Erythroblast (primary cell): ENCODE results near the gene UAP1L1.
"Not testable (repeated sequence)": the region's sequence is repeated elsewhere in the genome, so short reads cannot be mapped to it uniquely, and the experiment has no call there.

Experiments
- DNase-seq, 2 experiments: peaks; one replicate each; lab custom pipeline; 2025; lab: John Stamatoyannopoulos, UW
- GATA1 ChIP-seq: IDR thresholded peaks from 2 replicates; pipeline ENCODE4 v1.6.1; 2011; ENCODE audit warnings: low read depth, mild to moderate bottlenecking, control low read depth, low read length, moderate library complexity
- POLR2A ChIP-seq: IDR thresholded peaks from 2 replicates; pipeline ENCODE4 v1.6.1; 2011; ENCODE audit warnings: mild to moderate bottlenecking, low read length

Gene UAP1L1

DNA sequence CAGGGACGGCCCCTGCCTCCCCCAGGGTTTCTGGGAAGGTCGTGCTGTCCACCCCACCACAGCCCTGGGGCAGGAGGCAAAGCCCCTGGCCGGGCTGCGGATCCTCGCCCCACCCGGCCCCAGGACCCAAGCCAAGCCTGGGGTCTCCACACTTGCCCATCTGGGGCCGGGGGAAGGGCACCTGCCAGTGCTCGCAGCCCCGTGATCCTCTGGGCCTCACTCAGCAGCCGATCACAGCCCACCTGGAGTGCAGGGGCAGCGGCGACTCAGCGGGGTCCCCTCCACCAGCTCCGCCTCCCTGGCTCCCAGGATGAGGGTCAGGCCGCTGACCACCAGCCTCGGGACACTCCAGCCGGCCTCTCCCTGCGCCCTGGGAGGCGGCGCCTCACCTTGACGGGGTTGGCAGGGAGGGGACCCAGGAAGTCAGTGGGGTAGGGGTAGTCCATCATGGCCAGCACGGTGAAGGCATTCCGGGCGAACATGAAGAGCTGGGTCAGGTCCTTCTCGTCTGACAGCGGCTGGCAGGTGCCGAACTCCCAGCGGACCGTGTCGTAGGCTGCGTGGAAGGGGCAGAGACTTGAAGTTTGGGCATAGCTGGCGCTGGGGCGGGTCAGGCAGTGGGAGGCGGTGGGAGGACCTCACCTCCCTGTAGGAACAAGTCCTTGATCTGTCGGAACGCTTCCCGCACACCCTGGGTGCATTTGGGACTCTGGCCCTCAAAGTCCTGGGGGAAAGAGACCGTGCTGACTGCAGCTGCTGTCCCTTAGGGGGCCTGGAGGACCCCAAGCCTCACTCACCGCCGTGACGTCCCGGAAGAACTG lies 35.5 kb downstream of the UAP1L1 start:
- DNase-seq: no peak
- TF ChIP-seq POLR2A (no peak), GATA1 (no peak)

DNA sequence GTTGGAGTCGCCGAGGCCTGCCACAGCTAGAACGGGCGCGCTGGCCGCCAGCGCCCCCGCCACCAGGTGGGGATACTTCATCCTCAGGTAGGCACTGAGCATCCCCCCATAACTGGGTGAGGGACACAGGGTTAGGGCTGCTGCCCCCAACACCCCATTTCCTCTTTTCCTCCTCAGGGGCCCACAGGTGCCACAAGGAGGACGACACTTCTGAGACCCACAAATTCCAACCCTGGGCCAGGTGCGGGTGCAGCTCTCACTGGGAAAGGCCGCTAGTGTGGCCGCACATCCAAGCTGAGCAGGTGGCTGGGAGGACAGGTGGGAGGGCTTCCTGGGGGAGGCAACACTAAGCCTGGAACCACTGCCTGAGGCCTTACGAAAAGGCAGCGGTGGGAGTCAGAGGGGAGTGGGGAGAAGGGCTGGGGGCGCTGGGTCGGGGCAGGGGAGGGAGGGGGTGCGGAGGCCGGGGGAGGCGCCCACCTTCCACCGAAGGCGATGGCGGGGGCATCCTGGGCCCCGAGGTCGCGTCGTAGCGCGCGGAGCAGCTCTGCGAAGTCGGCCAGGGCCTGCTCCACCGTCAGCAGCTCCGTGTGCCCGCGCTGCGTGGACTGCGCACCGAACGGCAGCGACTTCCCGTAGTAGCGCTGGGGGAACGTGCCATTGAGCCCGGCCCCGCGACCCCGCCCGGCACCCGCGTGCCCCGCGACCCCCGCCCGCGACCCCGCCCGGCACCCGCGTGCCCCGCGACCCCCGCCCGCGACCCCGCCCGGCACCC lies 36.3 kb downstream of the UAP1L1 start:
- TF ChIP-seq POLR2A (no peak), GATA1 (no peak)

DNA sequence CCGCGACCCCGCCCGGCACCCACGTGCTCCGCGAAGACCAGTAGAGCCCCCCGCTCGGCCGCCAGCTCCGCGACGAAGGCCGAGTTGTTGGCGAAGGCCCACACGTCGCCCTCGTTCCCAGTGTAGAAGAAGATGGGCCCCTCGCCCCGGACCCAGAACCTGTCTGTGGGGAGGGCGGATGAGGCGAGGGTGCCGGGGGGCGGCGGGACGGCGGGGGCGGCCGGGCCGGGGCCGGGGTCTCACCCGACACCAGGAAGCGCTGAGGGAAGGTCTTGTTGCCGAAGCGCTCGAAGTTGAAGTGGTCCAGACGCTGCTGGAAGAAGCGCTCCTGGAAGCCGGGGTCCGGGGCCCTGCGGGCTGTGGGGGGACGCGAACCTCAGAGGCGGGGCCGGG lies 36.9 kb downstream of the UAP1L1 start:
- peak; percentile 54 to 58 for DNase-seq
- TF ChIP-seq POLR2A: no peak
- no peak for TF ChIP-seq GATA1

More for the DNA sequence above, 36.3 kb downstream of the UAP1L1 start:
- peak; percentile 46 to 48 for DNase-seq

DNA sequence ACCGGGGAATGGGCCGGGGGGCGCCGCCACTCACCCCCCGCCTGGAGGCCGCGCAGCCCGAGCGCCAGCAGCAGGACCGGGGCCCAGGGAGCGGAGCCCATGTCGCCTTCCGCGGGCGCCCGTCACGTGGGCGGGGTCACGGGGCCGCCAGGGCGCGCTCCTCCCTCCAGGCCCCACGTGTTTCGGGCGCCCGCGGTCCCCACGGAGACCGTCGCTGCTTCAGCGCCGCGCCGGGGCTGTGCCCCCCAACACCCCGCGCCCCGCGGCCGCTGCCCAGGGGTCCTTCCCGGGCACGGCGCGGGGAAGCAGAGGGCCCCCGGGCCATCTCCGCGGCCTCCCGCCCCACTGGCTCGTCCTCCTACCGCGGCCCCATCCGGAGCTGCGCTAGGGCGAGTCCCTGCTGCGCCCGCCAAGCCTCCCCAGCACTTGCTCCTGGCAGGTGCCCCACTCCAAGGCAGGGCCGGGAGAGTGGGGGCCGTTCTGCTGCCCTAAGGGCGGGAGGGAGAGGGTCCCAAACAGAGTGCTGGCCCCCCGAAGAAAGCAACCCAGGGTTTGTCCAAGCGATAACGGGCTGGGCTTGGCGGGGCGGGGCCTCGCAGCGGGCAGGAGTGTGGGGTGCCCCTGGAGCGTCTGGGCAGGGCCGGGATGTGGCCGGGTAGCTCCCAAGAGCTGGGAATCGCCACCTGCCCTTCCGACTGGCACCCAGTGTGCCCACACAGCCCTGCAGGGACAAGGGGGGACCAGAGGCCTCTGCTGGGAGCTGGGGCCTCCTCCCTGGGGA lies 37.5 kb downstream of the UAP1L1 start, which contains the start of gene DPP7:
Gene DPP7, minus strand, starts transcription at position 121 of the 781 bp plus-strand sequence. Its CDS starts 20 bp downstream, at position 101.
- TF ChIP-seq POLR2A: peak; percentile 30
- TF ChIP-seq GATA1: no peak

DNA sequence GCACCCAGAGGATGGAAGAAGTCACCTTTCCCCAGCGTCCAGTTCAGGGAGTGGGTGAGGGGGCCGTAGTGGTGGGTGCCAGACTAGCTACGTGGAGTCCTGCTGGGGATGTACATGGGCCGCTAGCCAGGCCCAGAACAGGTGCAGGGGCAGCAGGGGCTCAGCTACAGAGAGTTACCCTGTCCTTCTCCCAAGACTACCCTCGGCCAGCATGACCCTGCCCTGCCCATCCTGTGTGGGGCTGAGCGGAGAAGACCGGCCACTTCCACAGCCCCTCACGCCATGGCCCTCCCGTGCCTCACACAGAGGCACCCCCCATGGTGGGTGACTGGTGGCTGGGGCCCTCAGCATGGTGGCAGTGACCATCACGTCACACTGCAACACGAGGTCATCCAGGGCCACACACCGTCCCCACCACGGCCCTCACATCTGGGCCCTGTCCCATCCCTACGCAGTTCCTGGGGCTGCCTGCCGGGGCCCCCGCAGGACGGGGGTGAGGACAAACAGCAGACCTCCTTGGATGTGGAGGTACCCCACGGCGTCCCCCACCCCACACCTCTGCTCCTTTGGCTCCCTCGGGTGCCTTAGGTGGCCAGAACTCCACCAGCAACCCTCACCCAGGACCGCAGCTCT lies 38.2 kb downstream of the UAP1L1 start:
- DNase-seq: no peak
- TF ChIP-seq GATA1 (no peak), POLR2A (no peak)

More for the DNA sequence above, 37.5 kb downstream of the UAP1L1 start, which contains the start of gene DPP7:
- DNase-seq: peak; percentile 83 to 86

DNA sequence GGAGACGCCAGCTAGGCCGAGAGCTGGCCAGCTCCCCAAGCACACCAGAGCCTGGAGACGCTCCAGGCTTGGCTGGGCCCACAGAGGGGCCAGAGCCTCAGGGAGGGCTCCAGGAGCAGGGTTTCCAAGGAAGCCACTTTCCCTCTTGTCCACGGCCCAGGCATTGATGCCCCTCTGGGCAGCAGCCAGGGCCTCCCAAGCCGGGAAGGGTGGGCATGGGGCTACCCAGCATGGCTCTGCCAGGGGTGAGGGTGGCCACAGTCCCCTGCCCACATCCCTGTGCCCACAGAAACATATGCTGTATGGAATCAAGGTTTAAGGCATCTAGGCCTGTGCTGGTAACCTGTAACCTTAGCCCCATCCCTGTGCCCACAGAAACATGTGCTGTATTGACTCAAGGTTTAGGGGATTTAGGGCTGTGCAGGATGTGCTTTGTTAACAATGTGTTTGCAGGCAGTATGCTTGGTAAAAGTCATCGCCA lies 38.8 kb downstream of the UAP1L1 start:
- no peak for TF ChIP-seq GATA1
- no peak for TF ChIP-seq POLR2A
- no peak for DNase-seq

DNA sequence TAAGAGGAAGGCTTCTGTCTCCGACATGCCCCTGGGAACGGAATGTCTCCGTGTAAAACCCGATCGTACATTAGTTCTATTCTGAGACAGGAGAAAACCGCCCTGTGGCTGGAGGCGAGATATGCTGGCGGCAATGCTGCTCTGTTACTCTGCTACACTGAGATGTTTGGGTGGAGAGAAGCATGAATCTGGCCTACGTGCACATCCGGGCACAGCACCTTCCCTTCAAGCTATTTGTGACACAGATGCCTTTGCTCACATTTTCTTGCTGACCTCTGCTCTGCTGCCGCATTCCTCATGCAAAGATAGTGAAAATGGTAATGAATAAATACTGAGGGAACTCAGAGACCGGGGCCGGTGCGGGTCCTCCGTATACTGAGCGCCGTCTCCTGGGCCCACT lies 39.4 kb downstream of the UAP1L1 start:
- TF ChIP-seq GATA1 (no peak), POLR2A (no peak)
- no peak for DNase-seq

DNA sequence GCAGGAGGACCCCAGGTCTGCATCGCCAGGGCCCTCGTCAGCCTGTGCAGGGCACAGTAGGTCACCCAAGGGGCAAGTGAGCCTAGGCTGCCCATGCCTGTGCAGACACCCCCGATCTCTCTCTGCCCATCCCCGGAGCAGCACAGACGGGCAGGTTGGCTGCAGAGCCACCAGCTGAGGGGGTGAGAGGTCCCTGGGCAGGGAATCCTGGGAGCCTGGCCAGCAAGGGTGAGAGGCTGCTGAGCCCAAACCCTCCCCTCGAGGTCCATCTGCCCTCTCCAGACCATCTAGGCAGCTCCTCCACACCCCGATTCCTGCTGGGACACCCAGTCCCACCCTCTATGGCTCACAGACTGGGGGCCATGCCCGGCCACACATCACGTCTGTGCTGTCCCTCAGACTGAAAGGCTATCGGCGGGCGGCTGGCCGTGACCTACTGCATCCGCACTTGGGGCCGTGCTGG lies 40.0 kb downstream of the UAP1L1 start:
- DNase-seq: no peak
- TF ChIP-seq GATA1 (no peak), POLR2A (no peak)

DNA sequence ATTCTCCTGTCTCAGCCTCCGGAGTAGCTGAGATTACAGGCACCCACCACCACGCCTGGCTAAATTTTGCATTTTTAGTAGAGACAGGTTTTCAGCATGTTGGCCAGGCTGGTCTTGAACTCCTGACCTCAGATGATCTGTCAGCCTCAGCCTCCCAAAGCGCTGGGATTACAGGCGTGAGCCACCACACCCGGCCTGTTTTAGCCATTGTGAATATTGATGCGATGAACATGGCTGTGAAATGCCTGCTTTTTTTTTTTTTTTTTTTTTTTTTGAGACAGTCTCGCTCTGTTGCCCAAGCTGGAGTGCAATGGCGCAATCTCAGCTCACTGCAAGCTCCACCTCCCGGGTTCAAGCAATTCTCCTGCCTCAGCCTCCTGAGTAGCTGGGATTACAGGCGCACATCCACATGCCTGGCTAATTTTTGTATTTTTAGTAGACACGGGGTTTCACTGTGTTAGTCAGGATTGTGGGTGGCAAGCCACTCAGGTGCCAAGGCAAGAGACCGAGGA lies 40.8 kb downstream of the UAP1L1 start:
- not testable (repeated sequence) for DNase-seq

DNA sequence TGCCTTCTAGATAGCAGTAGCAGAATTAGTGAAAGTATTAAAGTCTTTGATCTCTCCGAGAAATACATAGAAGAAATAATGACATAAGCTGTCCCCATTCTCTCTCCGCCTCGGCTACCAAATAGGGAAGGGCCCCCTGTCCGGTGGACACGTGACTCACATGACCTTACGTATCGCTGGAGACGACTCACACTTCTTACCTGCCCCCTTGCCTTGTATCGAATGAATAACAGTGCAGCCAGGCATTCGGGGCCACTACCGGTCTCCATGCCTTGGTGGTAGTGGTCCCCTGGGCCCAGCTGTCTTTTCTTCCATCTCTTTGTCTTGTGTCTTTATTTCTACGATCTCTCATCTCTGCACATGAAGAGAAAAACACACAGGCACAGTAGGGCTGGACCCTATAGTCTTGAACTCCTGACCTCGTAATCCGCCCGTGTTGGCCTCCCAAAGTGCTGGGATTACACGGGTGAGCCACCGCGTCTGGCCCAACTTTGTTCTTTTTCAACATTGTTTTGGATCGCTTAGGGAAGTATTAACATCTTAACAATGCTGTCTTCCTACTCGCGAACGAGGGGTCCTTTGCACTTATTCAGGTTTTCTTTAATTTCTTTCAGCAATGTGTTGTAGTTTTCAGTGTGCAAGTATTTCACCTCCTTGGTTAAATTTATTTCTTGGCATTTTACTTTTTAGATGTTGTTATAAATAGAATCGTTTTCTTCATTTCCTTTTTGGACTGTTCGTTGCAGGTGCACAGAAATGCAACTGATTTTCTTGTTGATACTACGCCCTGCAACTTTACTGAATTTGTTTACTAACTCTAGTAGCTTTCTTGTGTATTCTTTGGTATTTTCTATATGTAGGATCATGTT lies 44.8 kb downstream of the UAP1L1 start:
- not testable (repeated sequence) for DNase-seq

DNA sequence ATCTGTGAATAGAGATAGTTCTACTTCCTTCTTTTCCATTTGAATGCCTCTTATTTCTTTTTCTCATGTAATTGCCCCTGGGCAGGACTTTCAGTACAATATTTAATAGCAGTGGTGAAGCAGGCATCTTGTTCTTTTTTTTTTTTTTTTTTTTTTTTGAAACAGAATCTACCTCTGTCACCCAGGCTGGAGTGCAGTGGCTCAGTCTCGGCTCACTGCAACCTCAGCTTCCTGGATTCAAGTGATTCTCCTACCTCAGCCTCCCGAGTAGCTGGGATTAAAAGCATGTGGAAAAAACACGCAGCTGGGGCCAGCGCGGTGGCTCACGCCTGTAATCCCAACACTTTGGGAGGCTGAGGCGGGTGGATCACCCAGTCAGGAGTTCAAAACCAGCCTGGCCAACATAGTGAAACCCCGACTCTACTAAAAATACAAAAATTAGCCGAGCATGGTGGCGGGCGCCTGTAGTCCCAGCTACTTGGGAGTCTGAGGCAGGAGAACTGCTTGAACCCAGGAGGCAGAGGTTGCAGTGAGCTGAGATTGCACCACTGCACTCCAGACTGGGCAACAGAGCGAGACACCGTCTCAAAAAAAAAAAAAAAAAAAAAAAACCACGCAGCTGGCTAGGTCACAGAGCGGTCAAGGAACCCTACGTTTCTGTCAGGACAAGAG lies 45.6 kb downstream of the UAP1L1 start:
- not testable (repeated sequence) for DNase-seq

DNA sequence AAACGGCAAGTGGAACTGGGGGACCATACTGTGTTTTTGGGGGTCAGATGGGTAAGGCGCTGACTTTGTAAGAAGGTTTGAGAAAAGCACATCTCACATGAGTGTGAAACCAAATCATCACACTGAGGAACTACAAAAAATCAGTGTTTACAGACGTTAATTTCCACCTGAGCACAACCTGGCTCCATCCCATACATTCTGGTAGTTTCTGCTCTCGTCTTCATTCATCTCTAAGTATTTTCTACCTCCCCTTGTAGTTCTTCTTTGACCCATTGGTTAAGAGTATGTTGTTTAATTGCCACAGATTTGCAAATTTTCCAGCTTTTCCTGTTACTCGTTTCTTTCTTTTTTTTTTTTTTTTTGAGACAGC lies 46.1 kb downstream of the UAP1L1 start:
- no peak for DNase-seq
- no peak for TF ChIP-seq GATA1
- no peak for TF ChIP-seq POLR2A

DNA sequence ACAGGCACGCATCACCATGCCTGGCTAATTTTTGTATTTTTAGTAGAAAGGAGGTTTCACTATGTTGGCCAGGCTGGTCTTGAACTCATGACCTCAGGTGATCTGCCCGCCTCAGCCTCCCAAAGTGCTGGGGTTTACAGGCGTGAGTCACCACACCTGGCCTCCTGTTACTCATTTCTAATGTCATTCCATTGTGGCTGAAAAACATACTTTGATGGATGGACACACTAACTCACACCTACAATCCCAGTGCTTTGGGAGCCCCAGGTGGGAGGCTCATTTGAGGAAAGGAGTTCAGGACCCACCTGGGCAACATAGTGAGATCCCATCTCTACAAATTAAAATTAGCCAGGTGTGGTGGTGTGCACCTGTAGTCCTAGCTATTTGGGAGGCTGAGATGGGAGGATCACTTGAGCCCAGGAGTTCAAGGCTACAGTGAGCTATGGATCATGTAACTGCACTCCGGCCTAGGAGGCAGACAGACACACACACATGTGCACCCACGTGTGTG lies 46.7 kb downstream of the UAP1L1 start:
- not testable (repeated sequence) for DNase-seq
